ENCODE results near the gene PLCB1.

PLCB1 gene

GRCh38 chr20:8310618-8311017, 178.6 kb downstream of the PLCB1 start:
- no peaks in the 10 kb centered on the region for H3K27me3 Mint-ChIP-seq (ENCODE audit: low read depth, poor library complexity)
- no peak for DNase-seq
- H3K9me3 Mint-ChIP-seq = no peaks in the 10 kb centered on the region
- peaks cover 26% of the 10 kb centered on the region for H3K4me1 Mint-ChIP-seq
- peak overlapping the region; percentile 11 for H3K27ac Mint-ChIP-seq
- no peak for TF ChIP-seq CTCF (IDR thresholded peaks at IDR 0.05)
- no peak overlapping the region for H3K4me3 Mint-ChIP-seq
- no peaks in the 10 kb centered on the region for H3K36me3 Mint-ChIP-seq (ENCODE audit: low read depth)

DNA sequence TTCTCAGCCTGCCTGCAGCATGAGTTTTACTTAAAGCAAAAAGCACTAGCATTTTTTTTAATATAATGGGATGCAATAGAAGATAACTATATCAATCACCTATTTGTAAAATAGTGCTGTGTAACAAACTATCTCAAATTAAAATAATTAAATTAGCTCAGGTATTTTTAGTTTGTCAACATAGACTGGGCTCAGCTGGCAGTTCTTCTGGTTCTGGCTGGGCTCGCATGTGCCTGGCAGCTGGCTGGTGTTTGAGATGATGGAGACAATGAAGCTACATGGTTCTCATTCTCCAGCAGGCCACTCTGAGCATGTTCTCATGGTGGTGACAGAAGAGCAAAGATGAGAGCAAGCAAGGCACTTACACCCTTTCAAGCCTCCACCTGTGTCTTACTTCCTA, 181.0 kb downstream of the PLCB1 start:
- Mint-ChIP-seq H3K27me3 (ENCODE audit: low read depth, poor library complexity) (no peaks in the 10 kb centered on the region), H3K4me1 (peaks cover 15% of the 10 kb centered on the region), H3K4me3 (no peak overlapping the region), H3K36me3 (ENCODE audit: low read depth) (no peaks in the 10 kb centered on the region), H3K27ac (no peak overlapping the region), H3K9me3 (no peaks in the 10 kb centered on the region)
- TF ChIP-seq CTCF (IDR thresholded peaks at IDR 0.05) = no peak
- no peak for DNase-seq

GRCh38 chr20:8315639-8316573, 183.8 kb downstream of the PLCB1 start:
- no peak for DNase-seq
- TF ChIP-seq CTCF (IDR thresholded peaks at IDR 0.05) = no peak
- Mint-ChIP-seq H3K4me3 (no peak overlapping the region), H3K36me3 (ENCODE audit: low read depth) (no peaks in the 10 kb centered on the region), H3K27ac (no peak overlapping the region), H3K9me3 (no peaks in the 10 kb centered on the region), H3K4me1 (peaks cover under 1% of the 10 kb centered on the region), H3K27me3 (ENCODE audit: low read depth, poor library complexity) (no peaks in the 10 kb centered on the region)

- no peak for DNase-seq
- no peak overlapping the region for H3K27ac Mint-ChIP-seq
- no peak for TF ChIP-seq CTCF (IDR thresholded peaks at IDR 0.05)
- peaks cover 3% of the 10 kb centered on the region for H3K4me1 Mint-ChIP-seq
- no peaks in the 10 kb centered on the region for H3K36me3 Mint-ChIP-seq (ENCODE audit: low read depth)
- H3K27me3 Mint-ChIP-seq (ENCODE audit: low read depth, poor library complexity) = no peaks in the 10 kb centered on the region
- no peaks in the 10 kb centered on the region for H3K9me3 Mint-ChIP-seq
- H3K4me3 Mint-ChIP-seq = no peak overlapping the region
Measured at GRCh38 chr20:8317448-8317847, 185.4 kb downstream of the PLCB1 start.

- no peak for TF ChIP-seq CTCF (IDR thresholded peaks at IDR 0.05)
- H3K4me1 Mint-ChIP-seq = peaks cover 8% of the 10 kb centered on the region
- no peaks in the 10 kb centered on the region for H3K9me3 Mint-ChIP-seq
- no peak for DNase-seq
- no peak overlapping the region for H3K4me3 Mint-ChIP-seq
- no peaks in the 10 kb centered on the region for H3K36me3 Mint-ChIP-seq (ENCODE audit: low read depth)
- no peaks in the 10 kb centered on the region for H3K27me3 Mint-ChIP-seq (ENCODE audit: low read depth, poor library complexity)
- no peak overlapping the region for H3K27ac Mint-ChIP-seq
Measured at GRCh38 chr20:8318965-8319625, 187.0 kb downstream of the PLCB1 start.
